Activated naive CD8-positive, alpha-beta T cell treated with anti-CD3 and anti-CD28 coated beads for 36 hours (primary cell): ENCODE data around the gene SMARCA1. TPM values are rescaled to one million over a fixed set of nuclear protein-coding genes. Genes with fewer than 3 reads are reported as not detected.
A peak's percentile ranks its signal among the peaks of the same experiment; 100 is the strongest.
"Not testable (repeated sequence)": the region's sequence is repeated elsewhere in the genome, so short reads cannot be mapped to it uniquely, and the experiment has no call there.

Experiments
- DNase-seq: peaks from one replicate; pipeline ENCODE4 v3.0.0; 2021
- H3K27ac Mint-ChIP-seq: one replicate; pipeline ENCODE4 v1.8.0; 2022; ENCODE audit warnings: mild to moderate bottlenecking, moderate library complexity, mixed read lengths
- H3K27me3 Mint-ChIP-seq: one replicate; pipeline ENCODE4 v1.8.0; 2022; ENCODE audit warnings: mild to moderate bottlenecking, mixed read lengths
- H3K36me3 Mint-ChIP-seq: one replicate; pipeline ENCODE4 v1.8.0; 2021; ENCODE audit warnings: mild to moderate bottlenecking, mixed read lengths
- H3K4me1 Mint-ChIP-seq: one replicate; pipeline ENCODE4 v1.8.0; 2021; ENCODE audit warnings: mixed read lengths
- H3K4me3 Mint-ChIP-seq: one replicate; pipeline ENCODE4 v1.8.0; 2022; ENCODE audit warnings: mild to moderate bottlenecking, moderate library complexity, mixed read lengths
- H3K9me3 Mint-ChIP-seq: one replicate; pipeline ENCODE4 v1.8.0; 2022; ENCODE audit warnings: mixed read lengths
- total RNA-seq, 2 experiments: library from RNA; stranded (reverse); gene quantifications; one replicate each; pipeline ENCODE4 v1.2.3, GENCODE V29; 2021

SMARCA1 gene
- under 1 TPM; 0.40 to 0.47 TPM for total RNA-seq

DNA sequence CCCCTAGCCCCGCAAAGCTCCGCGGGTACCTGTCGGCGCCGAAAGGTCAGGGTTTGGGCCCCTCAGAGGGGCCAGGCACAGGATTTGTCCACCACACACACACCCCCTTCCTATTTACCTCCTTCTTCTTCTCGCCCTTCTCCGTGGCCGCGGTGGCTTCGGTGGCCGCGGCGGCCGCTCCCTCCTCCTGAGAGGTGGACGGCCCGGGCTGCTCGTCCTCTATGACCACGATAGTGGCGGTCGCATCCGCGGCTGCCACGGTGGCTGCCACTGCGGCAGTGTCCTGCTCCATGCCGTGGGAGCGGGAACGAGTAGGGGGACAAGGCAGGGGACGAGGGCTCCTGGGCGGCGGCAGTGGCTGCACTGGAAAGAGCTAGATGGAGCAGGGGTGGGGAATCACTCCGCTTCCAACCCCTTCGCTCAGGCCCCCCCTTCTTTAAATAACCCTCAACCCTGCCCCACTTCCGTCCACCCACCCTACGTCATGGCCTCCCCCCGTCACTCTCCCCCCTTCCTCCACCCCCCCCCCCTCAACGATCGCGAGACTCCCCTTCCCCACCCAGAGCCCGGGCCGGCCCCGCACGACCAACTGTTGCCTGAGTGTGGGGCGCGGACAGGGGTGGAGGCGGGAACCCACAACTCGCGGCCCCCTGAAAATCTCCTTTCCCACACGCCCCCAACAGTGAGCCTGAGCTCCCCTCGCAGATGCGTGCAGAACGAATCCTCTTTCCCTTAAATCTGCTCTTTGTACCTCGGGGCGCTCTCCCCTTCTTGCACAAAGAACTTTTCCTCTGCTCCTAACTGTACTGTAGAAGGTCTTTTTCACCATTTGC, at the start of gene SMARCA1:
Gene SMARCA1, minus strand, starts transcription at position 412 of the 833 bp plus-strand sequence. Its CDS starts 120 bp downstream, at position 292.
- Mint-ChIP-seq H3K27me3 (peaks cover 9% of the 10 kb centered on the region), H3K9me3 (no peaks in the 10 kb centered on the region), H3K4me3 (peak within 1 kb of the TSS; percentile 78), H3K4me1 (no peaks in the 10 kb centered on the region), H3K36me3 (no peaks in the 10 kb centered on the region), H3K27ac (no peak within 1 kb of the TSS)
- DNase-seq, result no peak

GRCh38 chrX:129572422-129572821, 49.1 kb upstream of the SMARCA1 start:
- Mint-ChIP-seq H3K36me3 (peaks cover 5% of the 10 kb centered on the region), H3K4me3 (no peak overlapping the region), H3K4me1 (no peaks in the 10 kb centered on the region), H3K27me3 (no peaks in the 10 kb centered on the region), H3K9me3 (no peaks in the 10 kb centered on the region), H3K27ac (no peak overlapping the region)
- no peak for DNase-seq

DNA sequence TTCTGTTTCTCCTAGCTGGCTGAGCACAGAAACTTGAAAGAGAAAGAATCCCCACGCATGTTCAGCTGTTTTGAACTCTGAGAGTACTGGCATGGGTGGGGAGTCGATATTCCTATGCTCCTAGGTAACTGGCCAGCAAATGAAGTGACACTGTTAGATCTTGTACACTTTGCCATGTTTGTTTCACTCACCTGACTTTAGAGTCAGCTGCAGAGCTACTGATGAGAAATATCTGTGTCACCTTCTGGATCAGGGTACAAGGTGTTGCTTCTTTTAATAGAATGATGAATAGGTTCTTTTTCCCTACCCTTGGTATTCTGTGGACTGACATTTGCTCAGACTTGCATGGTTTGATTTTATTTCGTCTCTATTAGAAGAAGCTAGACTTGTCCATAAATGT, 45.1 kb upstream of the SMARCA1 start:
- no peak for DNase-seq
- no peak overlapping the region for H3K27ac Mint-ChIP-seq
- no peak overlapping the region for H3K4me3 Mint-ChIP-seq
- peaks cover 5% of the 10 kb centered on the region for H3K36me3 Mint-ChIP-seq
- H3K4me1 Mint-ChIP-seq, result peaks cover 4% of the 10 kb centered on the region
- H3K9me3 Mint-ChIP-seq, result no peaks in the 10 kb centered on the region
- H3K27me3 Mint-ChIP-seq, result no peaks in the 10 kb centered on the region

- H3K4me3 Mint-ChIP-seq, result no peak overlapping the region
- H3K4me1 Mint-ChIP-seq, result peaks cover 4% of the 10 kb centered on the region
- peaks cover 14% of the 10 kb centered on the region for H3K36me3 Mint-ChIP-seq
- H3K27ac Mint-ChIP-seq, result no peak overlapping the region
- H3K27me3 Mint-ChIP-seq, result no peaks in the 10 kb centered on the region
- DNase-seq, result no peak
- H3K9me3 Mint-ChIP-seq, result no peaks in the 10 kb centered on the region
These were observed 42.8 kb upstream of the SMARCA1 start for GRCh38 chrX:129566073-129566472.

DNA sequence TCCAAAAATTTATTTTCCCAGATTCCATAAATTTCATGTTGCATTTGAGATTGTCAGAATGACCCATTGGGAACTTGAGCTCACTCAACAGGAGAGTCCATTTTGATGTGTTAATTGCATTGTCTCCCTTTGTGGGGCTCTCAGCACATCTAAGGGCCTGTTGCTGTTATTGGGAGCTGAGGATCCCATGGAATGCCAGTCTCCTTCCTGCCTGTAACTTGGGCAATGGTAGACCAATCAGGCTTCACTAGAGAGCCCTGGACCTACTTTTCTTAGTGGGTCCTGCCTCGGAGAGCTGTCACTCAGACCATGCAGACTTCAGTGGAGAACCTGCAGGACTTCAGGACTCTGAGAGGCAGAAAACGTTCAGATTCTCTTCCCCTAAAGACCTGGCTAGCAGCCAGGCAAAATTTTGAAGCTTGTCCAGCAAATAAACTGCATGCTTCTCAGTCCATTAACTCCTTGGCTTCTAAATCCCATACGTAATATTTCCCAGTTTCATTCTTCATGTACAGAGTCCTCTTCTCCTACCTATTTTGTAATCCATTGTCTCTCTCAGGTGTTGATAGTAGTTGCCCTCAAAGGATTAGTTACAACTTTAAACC, 41.9 kb upstream of the SMARCA1 start:
- no peak for DNase-seq
- H3K27me3 Mint-ChIP-seq, result no peaks in the 10 kb centered on the region
- no peaks in the 10 kb centered on the region for H3K9me3 Mint-ChIP-seq
- peaks cover 4% of the 10 kb centered on the region for H3K4me1 Mint-ChIP-seq
- peaks cover 14% of the 10 kb centered on the region for H3K36me3 Mint-ChIP-seq
- H3K4me3 Mint-ChIP-seq, result no peak overlapping the region
- H3K27ac Mint-ChIP-seq, result no peak overlapping the region

- not testable (repeated sequence) for H3K4me1 Mint-ChIP-seq, H3K9me3 Mint-ChIP-seq, H3K4me3 Mint-ChIP-seq, H3K27me3 Mint-ChIP-seq, H3K27ac Mint-ChIP-seq, DNase-seq
- peaks cover 18% of the 10 kb centered on the region for H3K36me3 Mint-ChIP-seq
These were observed 41.1 kb upstream of the SMARCA1 start for GRCh38 chrX:129564345-129564744.

- H3K36me3 Mint-ChIP-seq, result peaks cover 19% of the 10 kb centered on the region
- DNase-seq, result no peak
- H3K4me3 Mint-ChIP-seq, result no peak overlapping the region
- peaks cover 4% of the 10 kb centered on the region for H3K4me1 Mint-ChIP-seq
- no peaks in the 10 kb centered on the region for H3K9me3 Mint-ChIP-seq
- H3K27me3 Mint-ChIP-seq, result no peaks in the 10 kb centered on the region
- no peak overlapping the region for H3K27ac Mint-ChIP-seq
These were observed 38.2 kb upstream of the SMARCA1 start for GRCh38 chrX:129561453-129561852.

DNA sequence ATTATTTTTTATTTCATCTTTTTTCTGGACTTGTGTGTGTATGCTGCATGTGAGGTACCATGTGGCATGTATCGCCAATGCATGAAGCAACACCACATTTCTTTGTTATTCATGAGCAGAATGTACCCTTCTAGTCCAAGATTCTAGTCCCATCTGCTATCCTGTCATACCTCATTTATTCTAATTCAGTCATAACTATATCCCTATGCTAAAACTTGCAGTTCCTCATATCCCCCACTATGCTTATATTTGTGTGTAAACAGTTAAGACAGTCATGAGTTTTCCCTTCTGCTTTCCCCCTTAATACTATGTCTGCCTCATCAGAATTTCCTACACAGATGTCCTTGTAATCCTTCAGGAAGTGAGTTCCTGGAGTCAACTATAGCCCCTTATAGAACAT, 36.5 kb upstream of the SMARCA1 start:
- peaks cover 16% of the 10 kb centered on the region for H3K36me3 Mint-ChIP-seq
- H3K27ac Mint-ChIP-seq, result no peak overlapping the region
- DNase-seq, result no peak
- H3K9me3 Mint-ChIP-seq, result no peaks in the 10 kb centered on the region
- no peaks in the 10 kb centered on the region for H3K4me1 Mint-ChIP-seq
- no peak overlapping the region for H3K4me3 Mint-ChIP-seq
- no peaks in the 10 kb centered on the region for H3K27me3 Mint-ChIP-seq

- H3K36me3 Mint-ChIP-seq, result peaks cover 13% of the 10 kb centered on the region
- H3K27ac Mint-ChIP-seq, result no peak overlapping the region
- no peak for DNase-seq
- no peaks in the 10 kb centered on the region for H3K9me3 Mint-ChIP-seq
- H3K27me3 Mint-ChIP-seq, result no peaks in the 10 kb centered on the region
- H3K4me3 Mint-ChIP-seq, result no peak overlapping the region
- no peaks in the 10 kb centered on the region for H3K4me1 Mint-ChIP-seq
These were observed 34.7 kb upstream of the SMARCA1 start for GRCh38 chrX:129557844-129558480.

- Mint-ChIP-seq H3K9me3 (no peaks in the 10 kb centered on the region), H3K27ac (no peak overlapping the region), H3K4me3 (no peak overlapping the region), H3K27me3 (no peaks in the 10 kb centered on the region), H3K36me3 (peaks cover 7% of the 10 kb centered on the region), H3K4me1 (no peaks in the 10 kb centered on the region)
- no peak for DNase-seq
These were observed 33.6 kb upstream of the SMARCA1 start for GRCh38 chrX:129556806-129557315.

DNA sequence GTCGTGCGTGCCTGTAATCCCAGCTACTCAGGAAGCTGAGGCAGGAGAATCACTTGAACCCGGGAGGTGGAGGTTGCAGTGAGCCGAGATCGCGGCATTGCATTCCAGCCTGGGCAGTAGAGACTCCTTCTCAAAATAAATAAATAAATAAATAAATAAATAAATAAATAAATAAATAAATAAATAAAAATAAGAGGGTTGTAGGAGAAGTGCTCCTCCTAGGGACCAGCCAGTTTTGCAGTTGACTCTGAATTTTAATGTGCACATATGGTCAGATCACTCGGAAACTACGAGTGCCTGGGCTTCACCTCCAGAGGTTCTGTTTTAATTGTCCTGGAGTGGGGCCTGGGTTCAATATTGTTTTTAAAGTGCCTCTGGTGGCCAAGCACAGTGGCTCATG, 31.5 kb upstream of the SMARCA1 start:
- not testable (repeated sequence) for H3K27me3 Mint-ChIP-seq, H3K4me1 Mint-ChIP-seq, H3K27ac Mint-ChIP-seq, H3K4me3 Mint-ChIP-seq, DNase-seq, H3K9me3 Mint-ChIP-seq, H3K36me3 Mint-ChIP-seq

DNA sequence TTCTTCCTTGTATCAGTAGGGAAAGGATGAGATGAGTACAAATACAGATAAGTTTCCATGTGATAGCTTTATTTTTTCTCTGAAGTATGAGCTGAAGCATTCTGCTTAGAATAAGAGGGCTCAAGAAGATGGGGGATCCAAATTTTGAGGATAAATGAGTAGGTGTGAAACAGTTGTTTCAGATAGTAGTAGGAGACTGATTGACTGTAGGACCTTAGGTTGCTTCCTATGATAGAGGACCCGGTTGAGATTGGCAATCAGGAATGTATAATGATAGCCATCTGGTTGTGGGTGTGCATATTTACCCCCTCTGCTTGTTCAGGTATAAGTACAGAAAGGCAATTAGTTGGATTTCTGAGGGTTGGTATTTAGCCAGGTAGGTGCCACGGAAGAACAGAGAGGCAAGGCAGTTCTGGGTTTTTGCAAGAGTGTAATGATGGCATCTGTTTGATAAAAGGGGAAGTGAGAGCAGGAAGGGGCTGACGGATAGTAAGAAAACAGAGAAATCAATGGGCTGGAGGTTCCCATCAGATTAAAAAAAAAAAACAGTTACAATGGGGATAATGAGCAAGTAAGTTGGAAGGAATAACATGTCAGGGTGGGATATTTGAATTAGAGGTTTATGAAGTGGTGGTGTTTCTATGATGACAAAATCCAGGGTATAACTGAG, 30.5 kb upstream of the SMARCA1 start:
- no peaks in the 10 kb centered on the region for H3K4me1 Mint-ChIP-seq
- no peak overlapping the region for H3K4me3 Mint-ChIP-seq
- DNase-seq, result no peak
- no peaks in the 10 kb centered on the region for H3K9me3 Mint-ChIP-seq
- H3K36me3 Mint-ChIP-seq, result peaks cover 2% of the 10 kb centered on the region
- H3K27ac Mint-ChIP-seq, result no peak overlapping the region
- H3K27me3 Mint-ChIP-seq, result no peaks in the 10 kb centered on the region

- no peaks in the 10 kb centered on the region for H3K9me3 Mint-ChIP-seq
These were observed 25.8 kb upstream of the SMARCA1 start for GRCh38 chrX:129549124-129549523.

GRCh38 chrX:129545408-129545807, 22.1 kb upstream of the SMARCA1 start:
- H3K4me1 Mint-ChIP-seq, result peaks cover 14% of the 10 kb centered on the region

More at GRCh38 chrX:129549124-129549523, 25.8 kb upstream of the SMARCA1 start:
- Mint-ChIP-seq H3K36me3 (peaks cover 5% of the 10 kb centered on the region), H3K4me1 (peaks cover 8% of the 10 kb centered on the region), H3K27ac (no peak overlapping the region), H3K27me3 (no peaks in the 10 kb centered on the region), H3K4me3 (no peak overlapping the region)
- no peak for DNase-seq

DNA sequence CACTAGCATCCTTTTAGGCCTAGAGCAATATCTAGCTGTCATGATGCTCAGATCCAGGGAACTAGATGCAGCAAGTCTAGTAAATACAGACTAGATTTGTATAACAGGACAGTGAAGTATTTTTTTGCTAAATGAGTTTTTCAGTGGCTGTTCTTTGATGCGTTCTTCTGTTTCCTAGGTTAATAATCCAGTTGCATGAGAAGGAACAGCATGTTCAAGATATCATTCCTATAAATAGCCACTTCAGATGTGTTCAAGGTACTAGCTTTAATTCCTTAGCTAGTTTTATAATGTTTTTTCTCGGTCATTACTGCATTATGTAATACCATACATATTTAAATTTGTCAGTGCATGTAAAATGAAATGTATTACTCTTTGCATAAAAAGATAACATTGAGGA, 21.5 kb upstream of the SMARCA1 start:
- H3K4me1 Mint-ChIP-seq, result peaks cover 14% of the 10 kb centered on the region
- H3K4me3 Mint-ChIP-seq, result no peak overlapping the region
- H3K36me3 Mint-ChIP-seq, result peaks cover 3% of the 10 kb centered on the region
- no peak overlapping the region for H3K27ac Mint-ChIP-seq
- H3K9me3 Mint-ChIP-seq, result no peaks in the 10 kb centered on the region
- H3K27me3 Mint-ChIP-seq, result no peaks in the 10 kb centered on the region
- no peak for DNase-seq

More at GRCh38 chrX:129545408-129545807, 22.1 kb upstream of the SMARCA1 start:
- H3K4me3 Mint-ChIP-seq, result no peak overlapping the region
- no peaks in the 10 kb centered on the region for H3K27me3 Mint-ChIP-seq
- peaks cover 3% of the 10 kb centered on the region for H3K36me3 Mint-ChIP-seq
- DNase-seq, result no peak
- peak overlapping the region; percentile 45 for H3K27ac Mint-ChIP-seq
- no peaks in the 10 kb centered on the region for H3K9me3 Mint-ChIP-seq
